Measurements from ENCODE around the gene PARP11. TPM values are rescaled to one million over a fixed set of nuclear protein-coding genes. Genes with fewer than 3 reads are reported as not detected.

The PARP11 gene
- total and polyA plus RNA-seq, 2 donors (not counting 1 experiment from before 2014, with no cell fraction given): 6.4 to 26.3 TPM

GRCh38 chr12:3821441-3821840, 51.8 kb downstream of the PARP11 start:
- H3K27me3 ChIP-seq (replicated peaks in 1 of 4; ENCODE audit: control extremely low read depth in 1 of 4, control insufficient read depth in 3 of 4, insufficient read depth in 4 of 4, low read length in 3 of 4): no peaks in the 10 kb centered on the region
- H3K4me3 Mint-ChIP-seq: no peak overlapping the region
- no peak overlapping the region for H3K4me2 ChIP-seq (replicated peaks; ENCODE audit: low read depth, low read length, poor library complexity, severe bottlenecking)
- H3K36me3 ChIP-seq (replicated peaks in 1 of 2; ENCODE audit: control extremely low read depth in 1 of 2, control insufficient read depth in 1 of 2, extremely low read depth in 1 of 2, insufficient read depth in 2 of 2, low read length in 1 of 2): peaks cover 13 to 45% of the 10 kb centered on the region in 2 experiments
- no peak overlapping the region for H3K27ac ChIP-seq (ENCODE audit: low read length in 2 of 2)
- no peak overlapping the region for H3K27ac Mint-ChIP-seq
- no peaks in the 10 kb centered on the region for H3K9me3 ChIP-seq (ENCODE audit: control extremely low read depth in 1 of 3, control insufficient read depth in 2 of 3, insufficient read depth in 1 of 3, low read length in 2 of 3)
- POLR2A ChIA-PET: no interaction called here
- DNase-seq (no peak), ATAC-seq (ENCODE audit: low read depth) (no peak)
- CTCF ChIA-PET: no interaction called here
- no peaks in the 10 kb centered on the region for H4K20me1 ChIP-seq (ENCODE audit: control insufficient read depth, insufficient read depth, low read length, poor library complexity, severe bottlenecking)
- H2AFZ ChIP-seq (ENCODE audit: insufficient read depth, low read depth, low read length, poor library complexity, severe bottlenecking): no peak overlapping the region
- no CpG with 5 or more reads among the region's 1 CpG for WGBS (ENCODE audit: insufficient coverage)
- H3K79me2 ChIP-seq (ENCODE audit: control insufficient read depth, insufficient read depth, low read length): no peaks in the 10 kb centered on the region
- H3K9ac ChIP-seq (ENCODE audit: low read length): no peak overlapping the region
- no peaks in the 10 kb centered on the region for H3K27me3 Mint-ChIP-seq
- intact Hi-C loops (cut with micrococcal nuclease): no loop called here
- H3K4me3 ChIP-seq (ENCODE audit: control extremely low read depth in 1 of 5, extremely low read depth in 1 of 5, insufficient read depth in 1 of 5, low read depth in 2 of 5, low read length in 4 of 5): no peak overlapping the region
- peaks cover 2% of the 10 kb centered on the region for H3K4me1 Mint-ChIP-seq
- TF ChIP-seq CTCF (IDR thresholded peaks at IDR 0.05): no peak
- TF ChIP-seq EZH2 (IDR thresholded peaks at IDR 0.05; ENCODE audit: borderline replicate concordance, insufficient read depth, low read depth, low read length, poor library complexity, severe bottlenecking): no peak
- no peaks in the 10 kb centered on the region for H3K4me1 ChIP-seq (ENCODE audit: control insufficient read depth in 2 of 2, insufficient read depth in 2 of 2, low read length in 2 of 2)
- no peaks in the 10 kb centered on the region for H3K9me3 Mint-ChIP-seq (ENCODE audit: insufficient read depth)

- intact Hi-C loops (cut with micrococcal nuclease): no loop called here
- POLR2A ChIA-PET: no interaction called here
- no peaks in the 10 kb centered on the region for H3K4me1 ChIP-seq (ENCODE audit: control insufficient read depth in 2 of 2, insufficient read depth in 2 of 2, low read length in 2 of 2)
- no peak overlapping the region for H3K4me3 ChIP-seq (ENCODE audit: control extremely low read depth in 1 of 5, extremely low read depth in 1 of 5, insufficient read depth in 1 of 5, low read depth in 2 of 5, low read length in 4 of 5)
- no peaks in the 10 kb centered on the region for H3K27me3 ChIP-seq (replicated peaks in 1 of 4; ENCODE audit: control extremely low read depth in 1 of 4, control insufficient read depth in 3 of 4, insufficient read depth in 4 of 4, low read length in 3 of 4)
- peaks cover 13 to 37% of the 10 kb centered on the region in 2 experiments for H3K36me3 ChIP-seq (replicated peaks in 1 of 2; ENCODE audit: control extremely low read depth in 1 of 2, control insufficient read depth in 1 of 2, extremely low read depth in 1 of 2, insufficient read depth in 2 of 2, low read length in 1 of 2)
- no peaks in the 10 kb centered on the region for H3K9me3 Mint-ChIP-seq (ENCODE audit: insufficient read depth)
- H3K4me1 Mint-ChIP-seq: peaks cover 6% of the 10 kb centered on the region
- DNase-seq: no peak
- no peak for TF ChIP-seq EZH2 (IDR thresholded peaks at IDR 0.05; ENCODE audit: borderline replicate concordance, insufficient read depth, low read depth, low read length, poor library complexity, severe bottlenecking)
- no peak for TF ChIP-seq CTCF (IDR thresholded peaks at IDR 0.05)
- no peaks in the 10 kb centered on the region for H3K79me2 ChIP-seq (ENCODE audit: control insufficient read depth, insufficient read depth, low read length)
- no peak overlapping the region for H2AFZ ChIP-seq (ENCODE audit: insufficient read depth, low read depth, low read length, poor library complexity, severe bottlenecking)
- CTCF ChIA-PET: no interaction called here
- no peaks in the 10 kb centered on the region for H3K9me3 ChIP-seq (ENCODE audit: control extremely low read depth in 1 of 3, control insufficient read depth in 2 of 3, insufficient read depth in 1 of 3, low read length in 2 of 3)
- no peak overlapping the region for H3K27ac ChIP-seq (ENCODE audit: low read length in 2 of 2)
- H3K9ac ChIP-seq (ENCODE audit: low read length): no peak overlapping the region
- no peaks in the 10 kb centered on the region for H4K20me1 ChIP-seq (ENCODE audit: control insufficient read depth, insufficient read depth, low read length, poor library complexity, severe bottlenecking)
- no peak overlapping the region for H3K27ac Mint-ChIP-seq
- no peak for ATAC-seq (ENCODE audit: low read depth)
- 100% methylated on average over 1 of the region's 3 CpGs for WGBS (ENCODE audit: insufficient coverage)
- no peak overlapping the region for H3K4me2 ChIP-seq (replicated peaks; ENCODE audit: low read depth, low read length, poor library complexity, severe bottlenecking)
- H3K4me3 Mint-ChIP-seq: no peak overlapping the region
- no peaks in the 10 kb centered on the region for H3K27me3 Mint-ChIP-seq
These were observed 53.1 kb downstream of the PARP11 start for GRCh38 chr12:3820122-3820521.
